GM18526 (cell line): ENCODE results near the gene TTLL9.
A peak's percentile ranks its signal among the peaks of the same experiment; 100 is the strongest.

Source experiments
- POLR2A ChIP-seq: IDR thresholded peaks from 3 replicates; pipeline ENCODE4 v1.6.1; 2011; ENCODE audit not compliant: insufficient read length; ENCODE audit errors: extremely low read depth

TTLL9 gene

GRCh38 chr20:31862506-31862905, 7.9 kb upstream of the TTLL9 start:
- no peak for TF ChIP-seq POLR2A

DNA sequence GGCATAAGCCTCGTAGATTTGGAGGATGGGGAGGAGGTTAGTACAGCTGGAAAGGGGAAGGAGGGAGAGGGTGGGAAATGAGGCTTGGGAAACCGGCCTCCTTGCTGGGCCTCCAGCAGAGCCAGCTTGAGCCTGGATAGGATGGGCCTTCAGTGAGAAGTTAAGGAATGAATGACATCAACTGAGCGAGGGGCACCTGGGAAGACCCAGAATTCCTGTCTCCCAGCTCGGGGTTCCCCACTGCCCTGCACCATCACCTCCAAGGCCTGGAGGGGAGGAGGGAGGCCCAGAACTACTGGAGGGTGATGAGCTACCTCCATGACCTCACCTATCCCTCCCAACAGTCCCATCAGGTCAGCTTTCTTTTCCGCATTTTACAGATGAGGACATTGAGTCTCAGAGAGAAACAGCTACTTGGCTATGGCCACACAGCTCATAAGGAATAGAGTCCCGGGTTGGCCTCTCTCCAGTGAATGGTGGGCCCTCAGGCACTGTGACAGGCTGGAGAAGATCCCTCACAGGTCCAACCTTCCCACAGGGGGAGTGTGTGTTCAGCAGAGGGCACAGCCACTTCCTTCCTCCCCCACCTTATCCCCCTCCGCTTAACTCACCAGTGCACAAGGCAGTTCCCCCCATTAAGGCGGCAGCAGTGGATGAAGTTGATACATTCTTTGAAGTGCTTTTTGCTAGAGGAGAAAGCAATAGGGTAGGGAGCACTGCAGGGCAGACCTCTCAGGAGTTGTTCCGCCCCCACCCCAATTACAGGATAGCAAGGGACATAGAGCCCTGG, 6.9 kb upstream of the TTLL9 start:
- no peak for TF ChIP-seq POLR2A

DNA sequence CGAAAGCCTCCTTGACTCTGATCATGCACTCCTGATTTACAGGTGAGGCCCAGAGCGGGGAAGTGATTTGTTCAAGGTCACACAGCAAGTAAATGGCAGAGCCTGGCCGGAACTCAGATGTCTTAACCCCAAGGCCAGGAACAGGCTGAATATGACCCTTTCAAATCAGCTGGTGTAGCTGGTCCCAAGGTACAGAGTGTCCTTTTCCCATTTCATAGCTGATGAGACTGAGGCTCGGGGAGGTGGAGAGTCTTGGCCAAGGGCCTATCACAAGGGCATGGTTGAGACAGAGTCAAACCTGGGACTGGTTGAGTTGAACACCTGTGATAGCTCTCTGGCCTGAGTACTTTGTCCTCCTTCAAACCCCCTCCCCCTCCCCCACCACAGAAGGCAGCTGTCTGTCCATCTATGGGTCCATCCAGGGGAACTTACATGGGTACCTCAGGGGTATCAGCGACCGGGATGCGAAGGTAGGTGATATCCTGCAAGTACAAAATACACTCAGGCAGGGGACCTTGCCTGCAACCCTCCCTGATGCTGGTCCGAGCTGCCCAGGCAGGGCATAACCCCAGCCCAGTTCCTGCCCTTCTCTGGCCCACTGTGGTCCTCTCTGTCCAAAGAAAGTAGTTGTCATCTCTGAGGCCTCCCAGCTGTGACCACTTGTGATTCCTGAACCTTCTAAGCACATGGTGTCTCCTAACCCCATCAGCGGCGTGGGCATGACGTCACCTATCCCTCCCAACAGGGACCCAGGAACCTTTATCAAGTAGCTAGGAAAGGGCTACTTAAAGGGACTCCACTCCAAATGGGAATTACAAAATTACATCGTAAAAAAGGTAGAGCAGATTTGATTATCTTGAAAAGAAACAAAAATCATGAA, 5.7 kb upstream of the TTLL9 start:
- TF ChIP-seq POLR2A = no peak

DNA sequence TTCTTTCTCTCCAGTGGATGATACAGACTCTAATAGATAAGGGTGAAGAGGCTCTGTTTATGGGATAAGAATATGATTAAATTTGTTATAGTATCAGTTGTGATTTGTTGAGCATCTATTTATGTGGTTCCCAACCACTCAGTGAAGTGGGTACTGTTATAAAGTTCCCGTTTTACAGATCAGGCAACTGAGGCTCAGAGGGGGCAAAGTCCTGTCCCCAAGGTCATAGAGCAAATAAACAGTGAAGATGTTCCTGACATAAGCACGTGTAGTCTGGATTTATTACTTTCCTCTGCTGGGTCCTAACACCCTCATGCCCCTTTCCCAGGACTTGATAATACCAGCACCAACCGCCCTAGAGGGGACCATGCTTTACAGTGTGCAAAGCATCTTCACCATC, 4.2 kb upstream of the TTLL9 start:
- TF ChIP-seq POLR2A = no peak

DNA sequence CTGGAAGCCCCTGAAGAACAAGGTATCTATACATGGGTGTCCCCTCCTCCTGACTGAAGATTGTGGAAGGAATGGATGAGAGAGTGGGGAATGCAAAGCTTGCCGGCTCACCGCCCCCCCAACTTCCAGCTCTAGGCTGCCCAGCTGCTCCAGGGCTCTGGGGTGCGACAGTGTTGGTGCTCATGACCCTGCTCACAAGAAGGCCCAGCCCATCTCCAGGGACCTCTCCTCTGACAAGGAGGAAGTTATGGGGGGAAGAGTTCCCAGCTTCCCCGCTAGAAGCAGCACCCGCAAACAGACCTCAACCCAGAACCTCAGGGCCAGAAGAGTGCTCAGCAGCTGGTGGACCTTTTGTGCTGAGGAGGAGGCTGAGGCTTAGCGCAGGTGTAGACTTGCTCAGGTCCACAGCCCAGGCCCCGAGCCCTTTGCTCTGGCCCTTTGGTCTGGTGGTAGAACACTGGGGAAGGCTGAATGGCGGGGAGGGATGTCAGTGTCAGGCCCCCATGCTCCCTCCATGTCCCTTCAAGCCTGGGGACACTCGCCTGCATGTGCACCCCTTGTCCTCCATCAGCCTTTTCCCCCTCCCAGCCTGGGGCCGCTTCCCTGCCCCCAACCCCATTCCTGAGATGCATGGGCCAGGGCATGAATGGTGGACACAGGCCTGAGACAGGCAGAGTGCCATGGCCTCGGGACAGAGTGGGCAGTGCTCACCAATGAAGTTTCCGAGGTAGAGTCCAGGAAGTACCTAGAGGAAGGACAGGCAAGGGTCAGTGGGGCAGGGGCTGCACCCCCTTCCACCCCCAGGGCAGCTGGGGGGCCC, 1.4 kb upstream of the TTLL9 start:
- TF ChIP-seq POLR2A = no peak

DNA sequence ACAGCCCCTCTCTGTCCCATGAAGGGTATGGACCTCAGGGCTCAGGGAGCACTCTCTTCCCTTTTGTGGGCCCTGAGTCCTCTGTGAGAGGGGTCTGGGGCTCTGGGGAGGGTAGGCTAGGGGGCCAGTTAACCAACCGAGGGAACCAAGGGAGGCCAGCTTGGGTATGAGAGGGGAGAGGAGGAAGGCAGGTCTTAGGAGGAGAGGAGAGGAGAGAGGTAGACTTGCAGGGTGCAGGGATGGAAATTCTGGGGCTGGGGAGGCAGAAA, 827 bp upstream of the TTLL9 start:
- TF ChIP-seq POLR2A = no peak

GRCh38 chr20:31870726-31871617, 538 bp downstream of the TTLL9 start:
- TF ChIP-seq POLR2A = no peak

DNA sequence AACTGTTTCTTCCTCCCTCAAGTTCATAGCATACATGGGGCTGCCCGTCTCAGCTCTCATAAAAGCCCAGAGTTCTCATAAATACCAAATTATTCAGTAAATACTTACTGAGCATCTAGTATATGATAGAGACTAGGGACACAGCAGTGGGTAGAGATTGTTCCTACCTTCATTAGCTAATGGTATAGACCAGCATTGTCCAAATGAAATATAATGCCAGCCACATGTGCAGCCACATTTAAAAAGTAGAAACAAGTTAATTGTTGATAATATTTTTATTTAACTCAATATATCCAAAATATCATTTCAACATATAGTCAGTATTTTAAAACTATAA, 1.2 kb downstream of the TTLL9 start:
- TF ChIP-seq POLR2A = no peak

- no peak for TF ChIP-seq POLR2A
Measured at GRCh38 chr20:31872406-31872805, 2.0 kb downstream of the TTLL9 start.

DNA sequence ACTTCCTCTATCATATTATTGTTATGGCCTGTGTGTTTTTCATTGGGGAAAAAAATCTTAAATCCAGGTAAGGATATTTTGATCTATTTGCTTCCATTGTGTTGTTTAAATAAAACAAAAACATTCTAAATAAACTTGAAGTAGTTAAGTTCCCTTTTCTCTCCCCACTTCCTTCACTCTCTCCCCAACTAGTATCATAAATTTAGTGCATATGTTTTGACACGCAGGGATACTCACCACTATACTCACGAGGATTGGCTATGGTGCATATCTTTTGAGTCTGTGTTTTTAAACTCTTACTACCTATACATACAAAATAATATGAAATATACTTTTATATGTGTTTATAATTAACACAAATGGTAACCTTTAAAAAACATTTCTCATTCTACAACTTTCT, 5.2 kb downstream of the TTLL9 start:
- TF ChIP-seq POLR2A = no peak

- no peak for TF ChIP-seq POLR2A
Measured at GRCh38 chr20:31877684-31878083, 7.2 kb downstream of the TTLL9 start.

- TF ChIP-seq POLR2A = peak; percentile 25
Measured at GRCh38 chr20:31879143-31879987, 8.9 kb downstream of the TTLL9 start.

GRCh38 chr20:31881945-31882344, 11.5 kb downstream of the TTLL9 start:
- TF ChIP-seq POLR2A = no peak

DNA sequence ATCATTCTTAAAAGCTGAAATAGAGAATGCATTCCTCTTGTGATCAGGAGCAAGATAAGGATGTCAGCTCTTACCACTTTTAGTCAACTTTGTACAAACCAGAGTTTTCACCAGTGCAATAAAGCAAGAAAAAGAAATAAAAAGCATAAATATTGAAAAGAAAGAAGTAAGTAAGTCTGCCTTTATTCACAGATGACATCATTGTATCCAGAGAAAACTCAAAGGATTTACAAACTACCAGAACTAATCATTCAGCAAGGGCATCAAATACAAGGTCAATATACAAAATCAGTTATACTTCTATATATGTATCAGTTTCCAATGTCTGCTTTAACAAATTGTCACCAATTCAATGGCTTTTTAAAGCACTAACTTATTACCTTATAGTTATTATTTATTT, 13.4 kb downstream of the TTLL9 start:
- no peak for TF ChIP-seq POLR2A
